Measurements from ENCODE around the gene ANKS3.

GRCh38 chr16:4697848-4698291, 36.2 kb downstream of the ANKS3 start:
- TF ChIP-seq, protein P1, sequence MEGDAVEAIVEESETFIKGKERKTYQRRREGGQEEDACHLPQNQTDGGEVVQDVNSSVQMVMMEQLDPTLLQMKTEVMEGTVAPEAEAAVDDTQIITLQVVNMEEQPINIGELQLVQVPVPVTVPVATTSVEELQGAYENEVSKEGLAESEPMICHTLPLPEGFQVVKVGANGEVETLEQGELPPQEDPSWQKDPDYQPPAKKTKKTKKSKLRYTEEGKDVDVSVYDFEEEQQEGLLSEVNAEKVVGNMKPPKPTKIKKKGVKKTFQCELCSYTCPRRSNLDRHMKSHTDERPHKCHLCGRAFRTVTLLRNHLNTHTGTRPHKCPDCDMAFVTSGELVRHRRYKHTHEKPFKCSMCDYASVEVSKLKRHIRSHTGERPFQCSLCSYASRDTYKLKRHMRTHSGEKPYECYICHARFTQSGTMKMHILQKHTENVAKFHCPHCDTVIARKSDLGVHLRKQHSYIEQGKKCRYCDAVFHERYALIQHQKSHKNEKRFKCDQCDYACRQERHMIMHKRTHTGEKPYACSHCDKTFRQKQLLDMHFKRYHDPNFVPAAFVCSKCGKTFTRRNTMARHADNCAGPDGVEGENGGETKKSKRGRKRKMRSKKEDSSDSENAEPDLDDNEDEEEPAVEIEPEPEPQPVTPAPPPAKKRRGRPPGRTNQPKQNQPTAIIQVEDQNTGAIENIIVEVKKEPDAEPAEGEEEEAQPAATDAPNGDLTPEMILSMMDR (IDR thresholded peaks at IDR 0.05) = no peak
- TF ChIP-seq POLR2A (IDR thresholded peaks at IDR 0.05) = no peak
